GM18951 (cell line): Measurements from ENCODE around the gene MAP4K3.

Experiments
- POLR2A ChIP-seq: IDR thresholded peaks from 4 replicates; pipeline ENCODE4 v1.6.1; 2011; ENCODE audit warnings: mild to moderate bottlenecking; ENCODE audit not compliant: insufficient read length, insufficient read depth; ENCODE audit errors: extremely low read depth
- in situ Hi-C: fragments of 300-500 bp; cut with MboI; formaldehyde crosslinking; loops from one replicate; pipeline ENCODE4 v1.12.0; 2022; ENCODE audit warnings: low sequenced_read_pairs, mixed read lengths, inconsistent platforms; ENCODE audit not compliant: unreplicated experiment

The MAP4K3 gene

GRCh38 chr2:39213015-39213414 is 224.1 kb downstream of the MAP4K3 start:
- TF ChIP-seq POLR2A = no peak
- in situ Hi-C loops = no loop called here

- TF ChIP-seq POLR2A = no peak
- in situ Hi-C loops = no loop called here
Observed at GRCh38 chr2:39210846-39211245, 226.2 kb downstream of the MAP4K3 start.

DNA sequence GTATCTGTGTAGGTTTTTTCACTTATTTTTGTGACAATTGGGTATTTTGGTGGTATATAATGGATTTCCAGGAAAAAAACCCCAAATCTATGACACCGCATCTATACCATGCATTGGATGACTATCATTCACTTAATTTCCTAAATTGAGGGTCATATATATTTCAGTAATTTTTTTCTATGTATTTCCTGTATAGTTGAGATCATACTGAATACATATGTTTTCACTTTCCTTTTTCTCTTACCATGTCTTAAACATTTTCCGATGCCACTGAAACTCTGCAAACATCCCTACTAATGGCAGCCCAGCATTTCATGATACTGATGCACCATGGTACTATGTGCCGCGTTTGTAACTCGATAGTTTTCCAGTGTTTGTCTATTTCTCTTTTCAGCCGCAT is 233.7 kb downstream of the MAP4K3 start:
- in situ Hi-C loops = no loop called here
- TF ChIP-seq POLR2A = no peak

GRCh38 chr2:39202639-39203369 is 234.3 kb downstream of the MAP4K3 start:
- no peak for TF ChIP-seq POLR2A
- in situ Hi-C loops = no loop called here
